AG09309 (cell line): Measurements from ENCODE around the gene CTIF.

Experiments
- DNase-seq: peaks from one replicate; pipeline ENCODE4 v3.0.0-alpha.2; 2010; ENCODE audit warnings: low read depth
- H3K4me3 ChIP-seq: 2 replicates; pipeline ENCODE4 v1.5.1; 2011; ENCODE audit warnings: mild to moderate bottlenecking, low read depth, low read length, moderate library complexity; ENCODE audit not compliant: control insufficient read depth
- CTCF ChIP-seq: IDR thresholded peaks from 2 replicates; pipeline ENCODE4 v1.5.1; 2011; ENCODE audit warnings: mild to moderate bottlenecking, low read depth, low read length, inconsistent platforms; ENCODE audit not compliant: insufficient read depth, control insufficient read depth; ENCODE audit errors: missing control alignments

Gene CTIF

GRCh38 chr18:48884306-48884705, 345.5 kb downstream of the CTIF start:
- TF ChIP-seq CTCF, result no peak
- no peak for DNase-seq
- no peak overlapping the region for H3K4me3 ChIP-seq

- no peak overlapping the region for H3K4me3 ChIP-seq
- no peak for TF ChIP-seq CTCF
- no peak for DNase-seq
These were observed 345.9 kb downstream of the CTIF start for GRCh38 chr18:48884771-48885170.

- no peak overlapping the region for H3K4me3 ChIP-seq
- peak; percentile 67 for DNase-seq
- TF ChIP-seq CTCF, result no peak
These were observed 346.6 kb downstream of the CTIF start for GRCh38 chr18:48885266-48885923.

- no peak overlapping the region for H3K4me3 ChIP-seq
- no peak for TF ChIP-seq CTCF
- no peak for DNase-seq
These were observed 347.1 kb downstream of the CTIF start for GRCh38 chr18:48885924-48886400.

- TF ChIP-seq CTCF, result no peak
- no peak overlapping the region for H3K4me3 ChIP-seq
- no peak for DNase-seq
These were observed 347.9 kb downstream of the CTIF start for GRCh38 chr18:48886520-48887293.

GRCh38 chr18:48887294-48887904, 348.6 kb downstream of the CTIF start:
- DNase-seq, result no peak
- H3K4me3 ChIP-seq, result no peak overlapping the region
- no peak for TF ChIP-seq CTCF
